GM19043 (cell line): Measurements from ENCODE around the gene SLC41A2.
"Not testable (repeated sequence)": the region's sequence is repeated elsewhere in the genome, so short reads cannot be mapped to it uniquely, and the experiment has no call there.

Experiments
- ATAC-seq: cut with Tn5 transposase; IDR thresholded peaks from one replicate; pipeline ENCODE4 v1.9.1; 2021; ENCODE audit warnings: low read depth; ENCODE audit not compliant: unreplicated experiment

The SLC41A2 gene, protein sequence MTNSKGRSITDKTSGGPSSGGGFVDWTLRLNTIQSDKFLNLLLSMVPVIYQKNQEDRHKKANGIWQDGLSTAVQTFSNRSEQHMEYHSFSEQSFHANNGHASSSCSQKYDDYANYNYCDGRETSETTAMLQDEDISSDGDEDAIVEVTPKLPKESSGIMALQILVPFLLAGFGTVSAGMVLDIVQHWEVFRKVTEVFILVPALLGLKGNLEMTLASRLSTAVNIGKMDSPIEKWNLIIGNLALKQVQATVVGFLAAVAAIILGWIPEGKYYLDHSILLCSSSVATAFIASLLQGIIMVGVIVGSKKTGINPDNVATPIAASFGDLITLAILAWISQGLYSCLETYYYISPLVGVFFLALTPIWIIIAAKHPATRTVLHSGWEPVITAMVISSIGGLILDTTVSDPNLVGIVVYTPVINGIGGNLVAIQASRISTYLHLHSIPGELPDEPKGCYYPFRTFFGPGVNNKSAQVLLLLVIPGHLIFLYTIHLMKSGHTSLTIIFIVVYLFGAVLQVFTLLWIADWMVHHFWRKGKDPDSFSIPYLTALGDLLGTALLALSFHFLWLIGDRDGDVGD

GRCh38 chr12:104958001-104958804 lies at the start of gene SLC41A2:
Gene SLC41A2, minus strand, starts transcription at chr12:104958290. Its CDS starts 29,763 bp downstream, at chr12:104928527.
- ATAC-seq, result peak; percentile 70

DNA sequence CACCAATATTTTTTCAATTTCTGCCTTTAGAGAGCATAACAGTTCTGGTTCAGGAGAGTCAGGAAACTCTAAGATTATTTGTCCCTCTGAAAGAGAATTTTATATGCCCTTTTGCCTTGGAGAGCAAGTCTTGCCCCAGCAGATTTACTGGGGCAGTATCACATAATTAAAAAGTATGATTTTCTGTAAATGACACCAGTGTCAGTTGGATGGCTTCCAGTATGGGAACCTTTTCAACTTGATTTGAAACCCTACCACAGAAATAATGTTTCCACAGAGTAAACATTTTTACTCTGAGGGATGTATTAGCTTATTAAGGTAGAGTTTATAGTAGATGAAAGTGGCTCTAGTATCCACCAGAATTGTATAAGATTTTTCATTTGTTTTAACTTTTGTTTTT lies 43.4 kb upstream of the SLC41A2 start:
- no peak for ATAC-seq

GRCh38 chr12:104999347-104999685 lies 41.2 kb upstream of the SLC41A2 start:
- ATAC-seq, result no peak

DNA sequence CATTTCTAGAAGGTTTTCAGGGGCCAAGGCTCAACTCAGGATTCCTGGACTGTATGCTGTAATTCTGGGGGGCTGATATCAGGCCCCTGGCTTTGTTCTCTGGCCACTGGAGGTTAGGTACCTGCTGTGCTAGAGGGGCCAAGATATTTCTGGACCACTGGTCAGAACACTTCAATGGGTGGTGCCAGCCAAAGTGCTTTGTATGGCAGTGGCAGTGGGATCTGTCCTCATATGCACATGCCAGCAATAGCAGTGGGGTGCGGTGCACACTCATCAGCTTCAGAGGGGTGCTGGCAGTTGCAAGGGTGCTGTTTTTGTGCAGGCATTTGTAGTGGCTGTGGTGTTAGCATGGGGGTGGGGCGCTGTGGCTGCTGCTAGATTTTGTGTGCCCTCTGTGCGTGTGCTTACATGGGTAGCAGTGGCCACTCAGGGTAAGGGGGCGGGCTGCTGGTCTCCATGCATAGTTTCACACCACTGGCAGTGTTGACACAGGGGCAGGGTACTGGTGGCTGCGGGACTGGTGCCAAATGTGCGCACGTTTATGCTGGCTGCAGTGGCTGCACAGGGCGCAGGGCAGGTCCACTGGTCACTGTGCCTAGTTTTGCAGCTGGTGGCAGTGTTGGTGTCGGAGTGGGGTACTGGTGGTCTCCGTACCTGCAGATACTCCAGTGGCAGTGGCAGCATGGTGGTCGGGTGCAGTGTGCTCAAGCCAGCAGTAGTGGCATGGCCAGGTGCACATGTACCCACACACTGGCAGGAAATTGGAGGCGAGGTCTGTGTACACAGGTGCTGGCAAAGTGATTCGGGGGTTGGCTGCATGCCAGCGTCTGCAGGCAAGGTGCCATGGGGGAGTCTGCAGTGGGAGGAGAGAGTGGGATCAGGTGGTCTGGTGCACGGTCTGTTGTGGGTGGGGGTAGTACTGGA lies 40.6 kb upstream of the SLC41A2 start:
- ATAC-seq, result no peak

GRCh38 chr12:104997541-104997940 lies 39.5 kb upstream of the SLC41A2 start:
- ATAC-seq, result no peak

- no peak for ATAC-seq
Measured at GRCh38 chr12:104994336-104994735, 36.2 kb upstream of the SLC41A2 start.

- ATAC-seq, result no peak
Measured at GRCh38 chr12:104991565-104992128, 33.6 kb upstream of the SLC41A2 start.

DNA sequence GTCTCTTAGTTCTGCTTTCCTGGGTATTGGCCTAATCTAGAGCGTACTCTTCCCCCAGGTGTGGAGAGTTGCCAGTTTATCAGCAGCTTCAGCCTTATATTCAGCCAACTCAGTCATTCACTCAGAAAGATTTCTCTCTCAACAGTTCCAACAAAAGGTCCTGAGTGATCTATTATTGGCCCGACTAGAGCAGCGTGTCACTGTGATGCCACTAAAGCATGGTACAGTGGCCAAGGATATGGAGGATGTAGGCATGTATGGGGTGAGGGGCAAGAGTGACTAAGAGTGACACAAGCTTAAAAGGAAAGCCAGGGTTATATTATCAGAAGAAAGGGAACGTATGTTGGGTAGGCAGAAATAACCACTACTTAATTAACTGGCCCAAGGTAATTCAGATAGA lies 32.9 kb upstream of the SLC41A2 start:
- ATAC-seq, result no peak

GRCh38 chr12:104986022-104986941 lies 28.2 kb upstream of the SLC41A2 start, which contains the start of gene NOPCHAP1:
Gene NOPCHAP1, plus strand, starts transcription at chr12:104986316. Its CDS starts 37 bp downstream, at chr12:104986353.
- ATAC-seq, result peak; percentile 95

GRCh38 chr12:104985206-104985605 lies 27.1 kb upstream of the SLC41A2 start:
- no peak for ATAC-seq

DNA sequence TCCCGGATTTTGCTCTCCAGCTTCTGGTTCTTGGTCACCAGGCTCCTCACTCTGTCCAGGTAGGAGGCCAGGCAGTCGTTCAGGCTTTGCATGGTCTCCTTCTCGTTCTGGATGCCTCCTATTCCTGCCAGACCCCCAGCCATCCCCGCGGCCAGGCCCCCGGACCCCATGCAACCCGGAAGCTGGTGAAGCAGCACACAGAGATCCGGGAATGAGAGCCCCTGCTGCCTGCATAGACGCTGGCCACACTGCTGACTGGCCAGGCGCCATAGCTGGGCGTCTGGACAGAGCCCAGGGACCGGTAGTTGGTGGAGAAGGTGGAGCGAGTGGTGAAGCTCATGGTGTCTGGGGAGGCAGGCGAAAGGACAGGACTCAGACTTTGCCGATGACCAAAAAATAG lies 19.6 kb upstream of the SLC41A2 start:
- not testable (repeated sequence) for ATAC-seq

DNA sequence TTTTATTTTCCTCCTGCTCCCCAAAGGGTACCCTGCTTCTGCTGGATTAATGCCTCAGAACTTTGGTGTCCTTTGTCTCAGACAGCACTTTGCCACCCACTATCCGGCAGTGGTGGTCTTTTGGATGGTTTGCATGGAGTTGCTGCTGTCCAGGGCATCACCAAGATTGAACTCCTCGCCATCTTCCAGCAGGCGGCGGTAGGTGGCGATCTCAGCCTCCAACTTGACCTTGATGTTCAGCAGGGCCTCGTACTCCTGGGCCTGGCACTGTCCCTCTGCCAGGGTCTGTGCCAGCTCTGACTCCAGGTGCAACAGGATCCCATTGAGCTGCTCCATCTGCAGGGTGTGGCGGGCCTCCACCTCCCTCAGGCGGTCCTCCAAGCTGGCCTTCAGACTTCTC lies 18.6 kb upstream of the SLC41A2 start:
- no peak for ATAC-seq

DNA sequence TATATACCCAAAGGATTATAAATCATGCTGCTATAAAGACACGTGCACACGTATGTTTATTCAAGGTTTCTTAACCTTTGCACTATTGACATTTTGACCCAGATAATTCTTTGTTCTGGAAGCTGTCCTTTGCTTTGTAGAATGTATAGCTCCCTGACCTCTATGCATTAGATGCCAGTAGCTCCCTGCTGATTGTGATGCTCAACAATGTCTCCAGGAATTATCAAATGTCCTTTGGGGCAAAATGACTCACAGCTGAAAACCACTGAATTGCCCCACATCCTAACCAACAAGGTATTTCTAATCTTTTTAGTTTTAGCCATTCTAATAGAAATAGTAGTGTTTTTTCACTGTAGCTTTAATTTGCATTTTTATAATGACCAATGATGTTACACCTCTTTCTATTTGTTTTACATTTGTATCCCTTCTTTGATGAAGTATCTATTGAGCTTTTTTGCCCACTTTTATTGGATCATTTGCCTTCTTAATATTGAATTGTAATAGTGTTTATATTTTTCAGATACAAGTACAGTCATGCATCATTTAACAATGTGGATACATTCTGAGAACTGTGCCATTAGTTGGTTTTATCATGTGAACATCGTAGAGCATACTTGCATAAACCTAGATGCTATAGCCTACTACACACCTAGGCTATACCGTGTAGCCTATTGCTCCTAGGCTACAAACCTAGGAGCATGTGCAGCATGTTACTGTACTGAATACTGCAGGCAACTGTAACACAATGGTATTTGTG lies 17.7 kb upstream of the SLC41A2 start:
- ATAC-seq, result no peak

DNA sequence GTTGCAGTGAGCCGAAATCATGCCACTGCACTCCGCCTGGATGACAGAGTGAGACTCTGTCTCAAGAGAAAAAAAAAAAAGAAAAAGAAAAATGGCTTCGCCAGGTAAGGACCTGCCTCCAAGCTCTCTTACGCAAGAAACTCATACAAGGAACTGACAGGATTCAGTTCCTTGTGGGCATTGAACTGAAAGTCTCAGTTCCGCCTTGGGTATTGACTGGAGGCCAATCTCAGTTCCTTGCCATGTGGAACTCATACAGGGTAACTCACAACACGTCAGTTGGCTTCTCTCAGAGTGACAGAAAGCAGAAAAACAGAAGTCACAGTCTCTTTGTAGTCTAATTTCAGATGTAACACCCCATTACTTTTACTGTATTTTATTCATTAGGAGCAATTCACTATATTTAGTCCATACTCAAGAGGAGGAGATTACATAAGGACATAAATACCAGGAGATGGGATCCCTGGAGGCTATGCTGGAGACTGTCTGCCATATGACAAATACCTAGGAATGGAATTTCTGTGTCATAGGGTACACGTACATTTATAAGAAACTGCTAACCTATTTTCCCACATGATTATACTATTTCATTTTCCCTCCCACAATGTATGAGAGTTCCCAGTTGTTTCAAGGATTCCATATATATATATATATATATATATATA lies 16.7 kb upstream of the SLC41A2 start:
- ATAC-seq, result peak; percentile 98

GRCh38 chr12:104973250-104973649 lies 15.2 kb upstream of the SLC41A2 start:
- no peak for ATAC-seq

GRCh38 chr12:104971306-104971705 lies 13.2 kb upstream of the SLC41A2 start:
- no peak for ATAC-seq

DNA sequence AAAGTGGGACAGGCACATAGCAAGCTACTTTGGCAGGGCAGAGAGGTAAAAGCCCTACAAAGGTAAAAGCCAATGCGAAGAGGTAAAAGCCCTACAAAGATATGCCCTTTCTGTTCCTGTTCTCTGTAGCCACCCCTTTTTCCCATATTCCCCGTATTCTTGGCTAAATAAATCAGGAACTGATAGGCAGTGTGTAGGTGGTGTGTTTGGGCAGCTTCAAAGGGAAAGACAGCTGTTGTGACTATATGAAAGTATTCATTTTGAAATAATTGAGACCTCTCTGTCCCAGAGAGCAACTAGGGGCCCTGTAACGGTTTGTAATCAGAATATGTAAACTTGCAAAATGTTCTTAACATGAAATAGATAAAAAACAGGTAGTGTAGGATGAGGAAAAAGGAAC lies 11.3 kb upstream of the SLC41A2 start:
- no peak for ATAC-seq

DNA sequence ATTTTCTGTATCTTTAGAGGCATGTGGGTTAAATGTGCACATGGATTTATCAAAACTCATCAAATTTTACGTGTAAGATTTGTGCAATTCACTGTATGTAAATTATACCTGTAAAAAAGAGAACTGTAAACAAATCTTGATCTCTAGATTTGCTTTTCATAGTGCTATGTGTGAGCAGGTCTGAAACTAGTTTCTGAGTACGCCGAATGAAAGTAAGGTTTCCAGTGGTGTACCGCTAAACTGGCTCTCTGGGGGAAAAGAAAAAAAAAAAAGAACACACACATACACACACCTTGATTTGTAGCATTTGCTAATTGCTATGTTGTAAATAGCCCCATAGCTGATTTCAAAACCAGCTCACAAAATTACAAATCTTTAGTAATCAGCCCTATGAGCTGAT lies 8.6 kb upstream of the SLC41A2 start:
- ATAC-seq, result peak; percentile 85
